GM12878 (cell line): ENCODE measurements around the gene ABL1. TPM values are rescaled to one million over a fixed set of nuclear protein-coding genes. Genes with fewer than 3 reads are reported as not detected.

Source experiments
- ATAC-seq: fragments of 200-7000 bp; cut with Tn5 transposase; 3 replicates; pipeline ENCODE4 v1.9.1; 2020; ENCODE audit warnings: mild to moderate bottlenecking, moderate library complexity
- BruUV-seq: library from RNA; stranded (reverse); fragments of 400-500 nt; replicated peaks from 2 replicates; lab custom pipeline; 2021; lab: Mats Ljungman, UMichigan
- CTCF ChIA-PET: fragments of 300-600 bp; sonication (Branson Sonifier 250); formaldehyde crosslinking; extraction: SDS; loops from one replicate; lab custom pipeline; 2021; ENCODE audit warnings: inconsistent platforms; lab: Yijun Ruan, JAX
- POLR2A ChIA-PET: fragments of 350-600 bp; formaldehyde crosslinking; extraction: SDS; loops from one replicate; lab custom pipeline; 2021; ENCODE audit warnings: inconsistent platforms; lab: Charles Lee
- RAD21 ChIA-PET: fragments of 300-600 bp; sonication (Branson Sonifier 250); formaldehyde crosslinking; loops from one replicate; lab custom pipeline; 2023; ENCODE audit warnings: antibody characterized with exemption; ENCODE audit not compliant: unreplicated experiment; lab: Charles Lee
- SMC1A ChIA-PET: fragments of 300-600 bp; sonication (Branson Sonifier 250); formaldehyde crosslinking; loops from one replicate; lab custom pipeline; 2023; ENCODE audit not compliant: unreplicated experiment, uncharacterized antibody; lab: Charles Lee
- DNase-seq: peaks from one replicate; pipeline ENCODE4 v3.0.0-alpha.2; 2011; ENCODE audit warnings: low read depth, low spot score
- FAIRE-seq: peaks from 3 replicates; lab custom pipeline; 2011; peaks lifted over from hg19 to GRCh38; lab: Jason Lieb, UNC
- H2AFZ ChIP-seq: 2 replicates; pipeline ENCODE4 v1.6.0; 2011; ENCODE audit warnings: low read depth, low read length, control low read depth; ENCODE audit not compliant: control insufficient read depth
- H3K27ac ChIP-seq: 2 replicates; pipeline ENCODE4 v1.5.1; 2011; ENCODE audit warnings: control low read depth; ENCODE audit not compliant: control insufficient read depth, insufficient read depth
- H3K27me3 ChIP-seq, 2 experiments: replicated peaks in 1 of 2; 2 replicates each; pipeline versions ENCODE4 v1.6.0 to v1.6.1; 2011; ENCODE audit warnings: low read length in 1 of 2; ENCODE audit not compliant: control insufficient read depth in 2 of 2, insufficient read depth in 2 of 2
- H3K36me3 ChIP-seq, 2 experiments: 2 replicates each; pipeline ENCODE4 v1.5.1; 2011; ENCODE audit warnings: low read length in 1 of 2; ENCODE audit not compliant: control insufficient read depth in 2 of 2, insufficient read depth in 2 of 2
- H3K4me1 ChIP-seq: 2 replicates; pipeline ENCODE4 v1.6.1; 2011; ENCODE audit warnings: mild to moderate bottlenecking, low read length, moderate library complexity, mixed read lengths; ENCODE audit not compliant: control insufficient read depth, insufficient read depth
- H3K4me2 ChIP-seq: 2 replicates; pipeline ENCODE4 v1.6.0; 2011; ENCODE audit warnings: control low read depth; ENCODE audit not compliant: control insufficient read depth, insufficient read depth
- H3K4me3 ChIP-seq: fragments of 200-600 bp; sonication (generic); 2 replicates; pipeline ENCODE4 v1.5.1; 2016
- H3K79me2 ChIP-seq: 2 replicates; pipeline ENCODE4 v1.6.0; 2011; ENCODE audit warnings: low read length; ENCODE audit not compliant: control insufficient read depth, insufficient read depth
- H3K9ac ChIP-seq: 2 replicates; pipeline ENCODE4 v1.8.0; 2011; ENCODE audit warnings: low read length, control low read depth, mixed read lengths; ENCODE audit not compliant: control insufficient read depth, insufficient read depth
- H3K9me3 ChIP-seq: replicated peaks from 3 replicates; pipeline ENCODE4 v1.5.1; 2011; ENCODE audit warnings: mild to moderate bottlenecking, low read length; ENCODE audit not compliant: control insufficient read depth, insufficient read depth
- H4K20me1 ChIP-seq: 2 replicates; pipeline ENCODE4 v1.6.0; 2011; ENCODE audit not compliant: control insufficient read depth, insufficient read depth
- E2F8 ChIP-seq: fragments of 450-650 bp; IDR thresholded peaks from 2 replicates; pipeline ENCODE4 v1.6.1; 2018; ENCODE audit warnings: mild to moderate bottlenecking, low read depth, moderate library complexity; ENCODE audit not compliant: partially characterized antibody
- SPI1 ChIP-seq: IDR thresholded peaks from 2 replicates; pipeline ENCODE4 v1.6.1; 2011; ENCODE audit warnings: low read depth, mild to moderate bottlenecking, low read length, moderate library complexity, borderline replicate concordance; ENCODE audit not compliant: insufficient read depth
- WGBS: methylation state at CpG from one replicate; pipeline ENCODE4 v1.1.6; 2016; ENCODE audit warnings: low lambda C conversion rate; ENCODE audit not compliant: insufficient replicate concordance, insufficient coverage; ENCODE audit errors: missing lambda C conversion rate; 5-methylcytosine and 5-hydroxymethylcytosine counted together
- in situ Hi-C: fragments of 300-500 bp; cut with MboI; formaldehyde crosslinking; loops from 9 replicates; pipeline ENCODE4 v1.14.3; 2018; ENCODE audit warnings: mixed read lengths
- intact Hi-C: fragments of 100-400 bp; cut with micrococcal nuclease; formaldehyde crosslinking; loops from one replicate; pipeline ENCODE4 v1.14.2; 2022; ENCODE audit not compliant: unreplicated experiment
- polyA plus RNA-seq, 11 experiments: library from polyadenylated mRNA; depleted of rRNA in 4 of 11; unstranded in 6 of 11; stranded (reverse) in 5 of 11; fragments of >200 nt; fragmentation: Nextera tagmentation in 4 of 11; fragmentation: Illumina TruSeq in 1 of 11; extraction: Ambion mirVana in 4 of 11; extraction: Trizol in 1 of 11; gene quantifications; 1 replicate in 1 of 11; 2 replicates in 10 of 11; pipeline versions ENCODE4 v1.2.1 to v1.2.3, GENCODE V29; 2011 to 2016; ENCODE audit warnings: inconsistent platforms in 2 of 11, missing spikeins in 2 of 11, low read depth in 1 of 11
- total RNA-seq, 4 experiments: library from RNA; depleted of rRNA in 3 of 4; stranded (reverse); fragments of >200 nt in 3 of 4; fragmentation: Illumina TruSeq in 1 of 4; extraction: Trizol in 1 of 4; gene quantifications; 2 replicates each; pipeline versions ENCODE4 v1.2.1 to v1.2.3, GENCODE V29; 2013 to 2021

ABL1 gene
- total and polyA plus RNA-seq, 10 of the 15 experiments (the other 5 are each of a cell fraction or from before 2014, with no cell fraction given): 0.79 to 51.5 (median 16.3) TPM

- intact Hi-C loops: loop anchor here (10.0 kb wide), 1 partner anchor 125 kb away; no protein-coding TSS in a partner anchor
- Histone ChIP-seq H2AFZ (no peak overlapping the region), H3K27me3 (no peaks in the 10 kb centered on the region), H4K20me1 (no peaks in the 10 kb centered on the region), H3K79me2 (peaks cover 59% of the 10 kb centered on the region), H3K27ac (no peak overlapping the region), H3K9me3 (no peaks in the 10 kb centered on the region), H3K4me2 (peak overlapping the region; percentile 47; the same call in 1 of the 2 replicates), H3K36me3 (no peaks in the 10 kb centered on the region; a peak in 1 of 4 replicates), H3K4me3 (no peak overlapping the region), H3K4me1 (peaks cover under 1% of the 10 kb centered on the region; the same call in 1 of the 2 replicates), H3K9ac (no peak overlapping the region)
- SMC1A ChIA-PET: interaction anchor here (0.6 to 3.6 kb wide), 7 partner anchors 10 to 180 kb away, joined by 3 to 14 read pairs (median 3); no protein-coding TSS in a partner anchor
- 96% methylated on average over 9 of the region's 9 CpGs for WGBS
- BruUV-seq: no TSS peak
- ATAC-seq (no peak), FAIRE-seq (no peak), DNase-seq (no peak)
- in situ Hi-C loops: no loop called here
- RAD21 ChIA-PET: interaction anchor here (1.2 to 1.9 kb wide), 2 partner anchors 9 to 26 kb away, joined by 4 to 5 read pairs; no protein-coding TSS in a partner anchor
- peak; percentile 57; the same call in 1 of the 2 replicates for TF ChIP-seq SPI1
- no peak for TF ChIP-seq E2F8
- POLR2A ChIA-PET: interaction anchor here (0.5 kb wide), 1 partner anchor 42 kb away, joined by 4 read pairs; no protein-coding TSS in a partner anchor
- CTCF ChIA-PET: interaction anchor here (0.7 to 3.5 kb wide), 11 partner anchors 13 to 207 kb away, joined by 3 to 13 read pairs (median 5); no protein-coding TSS in a partner anchor
Measured at GRCh38 chr9:130839132-130840111, 4.4 kb downstream of the ABL1 start.
